Sigmoid colon (tissue), 4 donors: ENCODE results near the gene ASTN1.

Source experiments
- POLR2A ChIP-seq, 2 donors: fragments of 450-650 bp; IDR thresholded peaks; one replicate each; pipeline ENCODE4 v1.6.1; 2016; ENCODE audit warnings: antibody characterized with exemption in 2 of 2, mild to moderate bottlenecking in 2 of 2, moderate library complexity in 2 of 2
- POLR2AphosphoS5 ChIP-seq, 4 donors: sonication (generic); formaldehyde crosslinking; IDR thresholded peaks; one replicate each; pipeline ENCODE4 v1.6.1; 2017; ENCODE audit warnings: antibody characterized with exemption in 4 of 4
- TF ChIP-seq, protein P1 (sequence below), 4 experiments: fragments of 450-650 bp in 3 of 4; fragments of 200-600 bp in 1 of 4; IDR thresholded peaks; one replicate each; pipeline ENCODE4 v1.5.1; 2016 to 2019; ENCODE audit warnings: antibody characterized with exemption in 4 of 4, mild to moderate bottlenecking in 3 of 4, moderate library complexity in 2 of 4

DNA sequence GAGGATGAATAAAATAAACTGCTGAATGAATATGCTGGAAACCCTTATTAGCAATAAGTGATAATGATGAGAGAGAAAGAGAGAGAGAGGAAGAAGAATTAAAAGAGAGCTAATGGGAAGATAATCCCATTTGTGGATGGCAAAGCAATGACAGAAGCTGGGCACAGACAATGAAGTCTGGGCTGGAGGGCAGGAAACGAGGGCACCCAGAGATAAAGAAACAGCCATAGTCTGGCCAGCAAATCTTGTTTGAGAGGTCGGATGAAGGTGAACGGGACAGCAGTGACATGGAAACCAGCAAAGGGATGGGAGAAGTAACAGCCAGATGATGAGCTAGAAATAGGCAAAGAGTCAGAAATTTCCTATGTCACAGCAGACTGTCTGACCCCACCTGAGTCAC lies 155.9 kb downstream of the ASTN1 start:
- TF ChIP-seq, protein P1, sequence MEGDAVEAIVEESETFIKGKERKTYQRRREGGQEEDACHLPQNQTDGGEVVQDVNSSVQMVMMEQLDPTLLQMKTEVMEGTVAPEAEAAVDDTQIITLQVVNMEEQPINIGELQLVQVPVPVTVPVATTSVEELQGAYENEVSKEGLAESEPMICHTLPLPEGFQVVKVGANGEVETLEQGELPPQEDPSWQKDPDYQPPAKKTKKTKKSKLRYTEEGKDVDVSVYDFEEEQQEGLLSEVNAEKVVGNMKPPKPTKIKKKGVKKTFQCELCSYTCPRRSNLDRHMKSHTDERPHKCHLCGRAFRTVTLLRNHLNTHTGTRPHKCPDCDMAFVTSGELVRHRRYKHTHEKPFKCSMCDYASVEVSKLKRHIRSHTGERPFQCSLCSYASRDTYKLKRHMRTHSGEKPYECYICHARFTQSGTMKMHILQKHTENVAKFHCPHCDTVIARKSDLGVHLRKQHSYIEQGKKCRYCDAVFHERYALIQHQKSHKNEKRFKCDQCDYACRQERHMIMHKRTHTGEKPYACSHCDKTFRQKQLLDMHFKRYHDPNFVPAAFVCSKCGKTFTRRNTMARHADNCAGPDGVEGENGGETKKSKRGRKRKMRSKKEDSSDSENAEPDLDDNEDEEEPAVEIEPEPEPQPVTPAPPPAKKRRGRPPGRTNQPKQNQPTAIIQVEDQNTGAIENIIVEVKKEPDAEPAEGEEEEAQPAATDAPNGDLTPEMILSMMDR (IDR thresholded peaks at IDR 0.05), result no peak
- no peak for TF ChIP-seq POLR2AphosphoS5 (IDR thresholded peaks at IDR 0.05)
- TF ChIP-seq POLR2A (IDR thresholded peaks at IDR 0.05), result no peak
